Measurements from ENCODE around the gene UCN3. TPM values are rescaled to one million over a fixed set of nuclear protein-coding genes. Genes with fewer than 3 reads are reported as not detected.

Gene UCN3
- polyA plus RNA-seq, 3 donors = not detected

DNA sequence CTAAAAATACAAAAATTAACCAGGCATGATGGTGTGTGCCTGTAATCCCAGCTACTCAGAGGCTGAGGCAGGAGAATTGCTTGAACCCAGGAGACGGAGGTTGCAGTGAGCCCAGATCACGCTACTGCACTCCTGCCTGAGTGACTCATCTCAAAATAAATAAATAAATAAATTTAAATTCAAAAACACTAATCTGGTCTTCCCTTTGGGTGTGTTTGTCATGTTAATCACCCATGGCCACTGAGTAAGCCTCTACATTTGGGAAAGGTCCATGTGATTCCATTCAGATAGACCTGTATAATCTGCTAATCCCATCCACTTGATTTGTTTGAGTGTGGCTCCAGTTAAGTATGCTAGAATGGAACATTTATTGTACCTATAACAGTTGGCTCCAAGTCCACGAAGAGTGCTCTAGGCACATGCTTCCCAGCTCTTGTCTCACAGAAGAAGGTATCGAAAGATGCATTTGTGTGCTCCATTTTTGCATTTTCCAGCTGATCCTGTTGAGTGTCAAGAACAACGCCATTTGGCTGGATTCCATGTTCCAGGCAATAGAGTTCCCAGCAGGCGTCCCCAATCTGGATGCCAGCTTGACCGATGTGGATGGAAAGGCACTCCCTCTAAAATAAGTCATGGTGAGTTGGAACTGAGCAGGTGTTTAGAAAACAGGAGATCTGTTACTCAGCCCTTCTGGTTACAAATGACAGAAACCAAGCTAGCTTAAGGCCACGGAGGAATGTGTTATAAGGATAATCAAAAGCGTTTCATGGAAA, 35.9 kb downstream of the UCN3 start:
- peaks cover 0 to 1% (median 0%) of the 10 kb centered on the region in 7 donors for H3K9me3 Mint-ChIP-seq
- H3K4me3 Mint-ChIP-seq = no peak overlapping the region
- Histone ChIP-seq H3K4me3 (replicated peaks in 1 of 3; ENCODE audit: low read depth in 2 of 3, low read length in 3 of 3) (no peak overlapping the region), H3K4me2 (replicated peaks; ENCODE audit: extremely low read depth, low read length, poor library complexity, severe bottlenecking) (no peak overlapping the region), H3K9me3 (replicated peaks in 1 of 2; ENCODE audit: control insufficient read depth in 1 of 2, insufficient read depth in 1 of 2, low read length in 2 of 2) (no peaks in the 10 kb centered on the region), H3K79me2 (ENCODE audit: insufficient read depth, low read length) (no peaks in the 10 kb centered on the region), H3K4me1 (ENCODE audit: control insufficient read depth in 1 of 2, insufficient read depth in 2 of 2, low read length in 2 of 2) (no peaks in the 10 kb centered on the region), H3K9ac (ENCODE audit: insufficient read depth, low read length, poor library complexity, severe bottlenecking) (no peak overlapping the region), H4K20me1 (ENCODE audit: insufficient read depth, low read length) (no peaks in the 10 kb centered on the region), H3K27ac (ENCODE audit: low read depth in 1 of 2, low read length in 2 of 2) (no peak overlapping the region), H3K36me3 (replicated peaks in 1 of 2; ENCODE audit: control insufficient read depth in 1 of 2, insufficient read depth in 2 of 2, low read length in 2 of 2) (no peaks in the 10 kb centered on the region), H3K27me3 (ENCODE audit: control insufficient read depth in 2 of 2, insufficient read depth in 2 of 2, low read length in 2 of 2) (no peaks in the 10 kb centered on the region), H2AFZ (ENCODE audit: insufficient read depth, low read depth, low read length, poor library complexity, severe bottlenecking) (no peak overlapping the region)
- H3K4me1 Mint-ChIP-seq = peaks cover 4% of the 10 kb centered on the region
- 91% methylated on average over 4 of the region's 9 CpGs for WGBS (ENCODE audit: insufficient coverage)
- no peaks in the 10 kb centered on the region for H3K36me3 Mint-ChIP-seq
- DNase-seq = no peak
- H3K27ac Mint-ChIP-seq = no peak overlapping the region
- intact Hi-C loops (cut with micrococcal nuclease) = no loop called here
- TF ChIP-seq CTCF (IDR thresholded peaks at IDR 0.05) = no peak
- peaks cover 0 to 2% (median 2%) of the 10 kb centered on the region in 3 donors for H3K27me3 Mint-ChIP-seq (ENCODE audit: low read depth in 3 of 3)

DNA sequence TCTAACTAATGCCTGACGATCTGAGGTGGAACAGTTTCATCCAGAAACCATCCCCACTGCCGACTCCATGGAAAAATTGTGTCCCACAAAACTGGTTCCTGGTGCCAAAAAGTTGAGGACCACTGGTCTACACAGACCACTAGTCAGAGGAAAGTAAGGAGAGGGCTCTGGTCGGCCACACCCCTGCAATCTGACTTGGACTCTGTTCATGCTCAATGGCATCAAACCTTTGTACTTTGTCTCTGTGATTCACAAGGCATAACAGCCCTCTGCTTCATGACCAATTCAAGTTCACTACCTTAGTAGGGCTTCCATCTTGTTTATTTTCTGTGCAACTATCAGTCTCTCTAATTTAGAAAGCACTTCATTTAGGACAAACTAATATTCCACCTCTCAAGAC, 38.0 kb downstream of the UCN3 start:
- Mint-ChIP-seq H3K27ac (no peak overlapping the region), H3K36me3 (no peaks in the 10 kb centered on the region), H3K9me3 (peaks cover 0 to 5% (median 0%) of the 10 kb centered on the region in 7 donors), H3K4me1 (no peaks in the 10 kb centered on the region), H3K27me3 (ENCODE audit: low read depth in 3 of 3) (peaks cover 0 to 2% (median 0%) of the 10 kb centered on the region in 3 donors), H3K4me3 (no peak overlapping the region)
- no peak for TF ChIP-seq CTCF (IDR thresholded peaks at IDR 0.05)
- 91% methylated on average over 2 of the region's 3 CpGs for WGBS (ENCODE audit: insufficient coverage)
- Histone ChIP-seq H3K9ac (ENCODE audit: insufficient read depth, low read length, poor library complexity, severe bottlenecking) (no peak overlapping the region), H3K9me3 (replicated peaks in 1 of 2; ENCODE audit: control insufficient read depth in 1 of 2, insufficient read depth in 1 of 2, low read length in 2 of 2) (no peaks in the 10 kb centered on the region), H3K27ac (ENCODE audit: low read depth in 1 of 2, low read length in 2 of 2) (no peak overlapping the region), H3K79me2 (ENCODE audit: insufficient read depth, low read length) (no peaks in the 10 kb centered on the region), H4K20me1 (ENCODE audit: insufficient read depth, low read length) (no peaks in the 10 kb centered on the region), H3K27me3 (ENCODE audit: control insufficient read depth in 2 of 2, insufficient read depth in 2 of 2, low read length in 2 of 2) (no peaks in the 10 kb centered on the region), H3K36me3 (replicated peaks in 1 of 2; ENCODE audit: control insufficient read depth in 1 of 2, insufficient read depth in 2 of 2, low read length in 2 of 2) (no peaks in the 10 kb centered on the region), H3K4me1 (ENCODE audit: control insufficient read depth in 1 of 2, insufficient read depth in 2 of 2, low read length in 2 of 2) (no peaks in the 10 kb centered on the region), H3K4me2 (replicated peaks; ENCODE audit: extremely low read depth, low read length, poor library complexity, severe bottlenecking) (no peak overlapping the region), H2AFZ (ENCODE audit: insufficient read depth, low read depth, low read length, poor library complexity, severe bottlenecking) (no peak overlapping the region), H3K4me3 (replicated peaks in 1 of 3; ENCODE audit: low read depth in 2 of 3, low read length in 3 of 3) (no peak overlapping the region)
- no peak for DNase-seq
- intact Hi-C loops (cut with micrococcal nuclease) = no loop called here
